Measurements from ENCODE around the gene CLEC4F. TPM values are rescaled to one million over a fixed set of nuclear protein-coding genes. Genes with fewer than 3 reads are reported as not detected.

CLEC4F gene
- total RNA-seq, result not detected in 2 replicates

DNA sequence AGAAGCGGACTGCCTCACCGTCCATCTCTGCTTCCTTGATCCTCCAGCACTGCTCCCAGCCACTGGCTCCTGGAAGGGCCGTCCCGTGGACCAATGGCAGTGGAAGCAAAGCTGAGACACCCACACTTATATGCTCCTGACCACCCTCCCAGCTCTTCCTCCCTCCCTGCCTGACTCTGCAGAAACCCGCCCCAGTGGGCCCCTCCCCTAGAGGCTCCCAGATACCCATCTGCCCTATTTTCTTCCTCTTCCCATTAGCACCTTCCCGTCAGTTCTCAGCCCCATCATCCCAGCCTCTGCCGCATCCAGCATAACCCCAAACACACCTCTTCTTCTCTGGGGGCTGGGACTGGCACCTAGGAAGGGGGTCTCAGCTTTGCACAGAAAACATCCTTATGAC is at the start of gene CLEC4F:
TSS of gene CLEC4F (minus strand) at position 101 of the 400 bp plus-strand sequence. CDS start at position 25, 76 bp downstream.

GRCh38 chr2:70835643-70836042 is 15.2 kb upstream of the CLEC4F start, which contains the start of gene CD207:
CD207 (minus strand) TSS chr2:70835816; CDS start chr2:70835776, 40 bp downstream.

DNA sequence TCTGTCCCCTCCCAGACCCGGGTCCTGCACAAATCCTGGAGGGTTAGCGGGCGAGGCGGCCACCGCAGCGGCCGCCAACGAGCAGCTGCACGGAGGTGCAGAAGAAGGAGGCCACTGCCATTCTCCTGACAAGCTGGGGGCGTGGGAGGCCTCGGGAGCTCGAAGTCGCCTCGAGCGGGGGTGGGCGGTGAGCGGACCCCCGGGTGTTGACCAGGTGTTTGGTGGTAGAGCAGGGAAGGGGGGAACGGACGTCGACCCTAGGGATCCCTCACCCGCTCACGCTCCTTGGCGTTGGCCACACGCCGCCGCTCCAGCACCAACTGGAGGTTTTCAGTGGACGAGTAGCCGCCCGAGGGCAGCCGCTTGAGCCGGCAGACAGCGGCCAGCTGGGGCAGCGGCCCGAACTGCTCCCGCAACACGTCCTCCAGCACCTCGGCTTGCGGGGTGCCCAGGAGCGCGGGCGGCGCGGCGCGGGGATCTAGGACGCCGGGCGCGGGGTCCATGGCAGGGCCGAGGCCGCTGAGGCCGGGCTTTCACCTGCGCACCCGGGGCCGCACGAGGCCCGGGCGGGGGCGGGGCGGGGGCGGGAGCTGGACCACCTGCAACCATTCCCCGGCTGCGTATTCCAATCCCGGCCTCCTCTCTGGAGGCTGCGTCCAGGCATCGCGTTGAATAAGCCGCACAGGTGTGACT is 30.1 kb downstream of the CLEC4F start, which contains the start of gene FIGLA:
TSS of gene FIGLA (minus strand) at position 508 of the 693 bp plus-strand sequence. CDS start at position 503, 5 bp downstream.

DNA sequence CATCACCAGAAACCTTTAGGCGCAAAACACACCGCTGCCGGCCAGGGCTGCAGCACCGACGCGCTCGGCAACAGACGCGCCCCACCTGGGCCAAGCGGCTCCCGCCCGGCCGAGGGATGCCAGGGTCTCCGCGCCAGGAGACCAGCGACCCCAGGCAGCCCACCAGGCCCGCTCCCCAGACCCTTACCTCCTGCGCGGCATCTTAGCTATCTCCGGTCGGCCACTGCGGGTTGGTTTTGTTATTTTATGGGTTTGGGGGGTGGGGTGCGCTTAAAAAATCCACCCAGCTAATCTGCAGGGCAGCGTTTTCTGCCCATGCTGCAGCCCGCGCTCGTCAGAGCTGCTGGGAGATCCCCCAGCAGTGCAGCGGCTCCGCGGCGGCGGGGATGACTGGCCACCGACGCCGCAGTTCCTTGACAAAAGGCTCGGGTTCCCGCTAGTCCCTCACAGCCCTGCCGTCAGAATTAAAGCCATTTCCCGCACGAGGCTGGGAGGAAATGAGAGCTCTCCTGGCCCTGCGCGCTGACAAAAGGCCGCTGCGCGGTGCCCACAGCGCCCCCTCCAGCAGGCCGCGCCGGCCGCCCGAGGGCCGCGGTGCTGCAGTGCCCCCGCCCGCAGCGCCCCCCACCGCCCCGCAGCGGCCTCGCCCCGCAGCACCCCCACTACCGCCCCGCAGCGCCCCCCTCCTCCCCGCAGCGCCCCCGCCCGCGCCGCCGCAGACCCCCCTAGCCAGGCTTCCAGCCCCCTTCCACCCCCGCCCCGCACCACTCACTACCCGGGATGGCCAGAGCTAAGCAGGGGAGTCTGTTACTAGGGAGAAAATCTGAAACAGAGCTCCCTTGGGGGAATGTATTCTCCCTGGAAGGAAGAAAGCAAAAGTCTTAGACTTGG is 52.5 kb downstream of the CLEC4F start, which contains the start of gene ADD2:
TSS of gene ADD2 (minus strand) at position 502 of the 891 bp plus-strand sequence. CDS start 61,792 bp downstream, outside the sequence.

Other genes with a start within 250 kb of the CLEC4F start
- under 0.01 and 0.59 TPM in 2 replicates for gene ADD2, start 52.4 kb downstream of the CLEC4F start, total RNA-seq
- gene FIGLA, start 30.0 kb downstream of the CLEC4F start, total RNA-seq, result not detected in 2 replicates
- gene CD207, start 15.2 kb upstream of the CLEC4F start, total RNA-seq, result not detected in 2 replicates
- 1.5 and 2.5 TPM in 2 replicates for gene VAX2, start 80.0 kb upstream of the CLEC4F start, total RNA-seq
- 1.0 and 4.4 TPM in 2 replicates for gene ATP6V1B1, start 115.3 kb upstream of the CLEC4F start, total RNA-seq
- 2.0 and 2.2 TPM in 2 replicates for gene ANKRD53, start 158.0 kb upstream of the CLEC4F start, total RNA-seq
- 23.0 and 24.0 TPM in 2 replicates for gene TEX261, start 174.3 kb upstream of the CLEC4F start, total RNA-seq
- gene NAGK, start 248.0 kb upstream of the CLEC4F start, total RNA-seq, result 105 and 106 TPM in 2 replicates